Stimulated activated CD4-positive, alpha-beta T cell treated with anti-CD3 and anti-CD28 coated beads, Interleukin-15, amount 100 ng/mL, for 24 hours (primary cell): ENCODE results near the gene CCR5AS.
"Not testable (repeated sequence)": the region's sequence is repeated elsewhere in the genome, so short reads cannot be mapped to it uniquely, and the experiment has no call there.

Experiments used
- DNase-seq: peaks from one replicate; pipeline ENCODE4 v3.0.0-alpha.2; 2020

CCR5AS gene

GRCh38 chr3:46401579-46401978 lies 5.3 kb downstream of the CCR5AS start:
- DNase-seq, result no peak

- DNase-seq, result no peak
These were observed 6.0 kb downstream of the CCR5AS start for GRCh38 chr3:46400846-46401245.

GRCh38 chr3:46400000-46400734 lies 6.7 kb downstream of the CCR5AS start:
- DNase-seq, result no peak

- no peak for DNase-seq
These were observed 7.3 kb downstream of the CCR5AS start for GRCh38 chr3:46399557-46399956.

- DNase-seq, result no peak
These were observed 7.8 kb downstream of the CCR5AS start for GRCh38 chr3:46399098-46399497.

GRCh38 chr3:46398186-46398955 lies 8.5 kb downstream of the CCR5AS start:
- no peak for DNase-seq

GRCh38 chr3:46397111-46397510 lies 9.8 kb downstream of the CCR5AS start:
- no peak for DNase-seq

GRCh38 chr3:46395766-46396530 lies 10.9 kb downstream of the CCR5AS start:
- DNase-seq, result no peak

GRCh38 chr3:46395210-46395661 lies 11.6 kb downstream of the CCR5AS start:
- DNase-seq, result no peak

- no peak for DNase-seq
These were observed 13.1 kb downstream of the CCR5AS start for GRCh38 chr3:46393554-46394434.

- no peak for DNase-seq
These were observed 13.9 kb downstream of the CCR5AS start for GRCh38 chr3:46393011-46393410.

GRCh38 chr3:46391526-46391925 lies 15.3 kb downstream of the CCR5AS start:
- not testable (repeated sequence) for DNase-seq

- no peak for DNase-seq
These were observed 17.6 kb downstream of the CCR5AS start for GRCh38 chr3:46389306-46389705.

- not testable (repeated sequence) for DNase-seq
These were observed 18.0 kb downstream of the CCR5AS start for GRCh38 chr3:46388847-46389246.

- no peak for DNase-seq
These were observed 20.7 kb downstream of the CCR5AS start for GRCh38 chr3:46386205-46386604.

- DNase-seq, result no peak
These were observed 22.9 kb downstream of the CCR5AS start for GRCh38 chr3:46383951-46384330.

- no peak for DNase-seq
These were observed 23.5 kb downstream of the CCR5AS start for GRCh38 chr3:46383211-46383950.

GRCh38 chr3:46381625-46382024 lies 25.2 kb downstream of the CCR5AS start:
- no peak for DNase-seq

- DNase-seq, result no peak
These were observed 26.2 kb downstream of the CCR5AS start for GRCh38 chr3:46380471-46381221.

GRCh38 chr3:46378426-46378942 lies 28.4 kb downstream of the CCR5AS start:
- DNase-seq, result peak; percentile 81

GRCh38 chr3:46375814-46376213 lies 31.1 kb downstream of the CCR5AS start:
- DNase-seq, result no peak
